ENCODE data around the gene PSME3IP1.
"Not testable (repeated sequence)": the region's sequence is repeated elsewhere in the genome, so short reads cannot be mapped to it uniquely, and the experiment has no call there.

PSME3IP1 gene

DNA sequence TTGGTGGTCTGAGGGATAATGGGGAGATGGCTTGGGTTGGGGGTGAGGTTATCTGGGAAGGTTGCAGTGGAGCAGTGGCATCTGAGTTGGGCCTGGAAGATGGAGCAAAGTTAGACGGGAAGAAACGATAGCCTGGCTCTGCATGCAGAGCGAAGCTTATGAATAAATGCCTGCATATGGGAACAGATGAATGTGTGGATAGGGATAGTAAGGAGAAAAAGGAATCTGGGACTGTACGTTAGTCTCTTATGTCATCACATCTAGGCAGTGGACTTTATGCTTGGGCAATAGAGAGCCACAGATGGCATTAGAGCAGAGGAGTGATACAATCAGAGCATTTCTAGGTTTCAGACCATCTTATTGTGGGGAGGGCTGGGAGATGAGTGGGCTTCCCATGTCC lies 60.5 kb downstream of the PSME3IP1 start:
- DNase-seq (ENCODE audit: low read depth, low spot score): no peak

DNA sequence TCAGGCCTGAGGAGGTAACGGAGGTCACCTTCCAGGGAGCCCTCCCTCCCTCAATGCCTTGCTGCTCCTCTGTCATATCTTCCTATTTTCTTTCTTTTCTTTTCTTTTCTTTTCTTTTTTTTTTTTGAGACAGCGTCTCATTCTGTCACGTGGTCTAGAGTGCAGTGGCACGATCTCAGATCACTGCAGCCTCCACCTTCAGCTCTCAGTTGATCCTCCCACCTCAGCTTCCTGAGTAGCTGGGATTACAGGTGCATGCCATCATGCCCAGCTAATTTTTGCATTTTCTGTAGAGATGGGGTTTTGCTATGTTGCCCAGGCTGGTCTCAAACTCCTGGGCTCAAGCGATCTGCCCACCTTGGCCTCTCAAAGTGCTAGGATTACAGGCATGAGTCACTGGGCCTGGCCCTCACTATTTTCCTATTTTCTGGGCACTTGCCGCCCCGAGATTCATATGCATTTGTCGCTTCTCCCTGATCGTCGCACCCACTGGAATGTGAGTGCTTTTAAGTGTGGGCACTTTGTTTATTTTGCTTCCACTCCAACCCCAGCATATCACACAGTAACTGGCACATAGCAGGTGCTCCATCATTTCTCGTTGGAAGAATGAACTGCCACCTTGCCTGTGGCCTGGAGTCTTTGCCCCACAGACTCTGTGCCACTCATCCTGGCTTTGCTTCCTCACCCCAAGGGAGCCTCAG lies 61.7 kb downstream of the PSME3IP1 start:
- DNase-seq (ENCODE audit: low read depth, low spot score): no peak

DNA sequence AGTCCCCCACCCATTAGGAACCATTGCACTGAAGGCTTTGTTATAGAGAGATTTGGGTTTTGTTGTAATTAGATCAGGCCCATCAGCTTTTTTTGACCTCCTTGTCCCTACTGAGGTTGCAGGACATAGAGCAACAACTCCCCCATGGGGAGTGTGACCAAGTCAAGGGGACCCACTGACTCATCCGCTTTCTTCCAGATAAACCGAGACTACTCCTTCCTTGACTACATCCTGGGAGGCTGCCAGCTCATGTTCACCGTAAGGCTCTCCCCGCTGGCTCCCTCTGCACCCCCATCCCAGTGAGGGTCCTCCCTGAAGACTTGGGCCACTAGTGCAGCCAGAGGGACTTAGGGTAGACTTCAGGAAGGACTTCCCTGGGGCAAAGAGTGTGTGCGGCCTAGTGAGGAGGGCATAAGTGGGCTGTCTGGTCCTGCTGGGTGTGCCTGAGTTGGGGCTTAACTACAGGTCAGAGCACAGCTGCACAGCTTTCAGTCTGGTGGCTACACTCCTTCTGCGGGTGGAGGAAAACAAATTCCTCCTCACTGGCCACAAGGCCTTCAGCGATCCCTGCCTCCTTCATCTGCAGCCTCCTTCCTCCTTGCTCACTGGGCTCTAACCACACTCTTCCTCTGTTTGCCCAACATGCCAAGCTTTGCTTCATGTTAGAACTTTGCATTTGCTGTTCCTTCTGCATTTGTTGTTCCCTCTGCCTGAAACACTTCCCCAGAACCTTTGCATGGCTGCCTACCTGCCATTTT lies 62.4 kb downstream of the PSME3IP1 start:
- no peak for DNase-seq (ENCODE audit: low read depth, low spot score)

DNA sequence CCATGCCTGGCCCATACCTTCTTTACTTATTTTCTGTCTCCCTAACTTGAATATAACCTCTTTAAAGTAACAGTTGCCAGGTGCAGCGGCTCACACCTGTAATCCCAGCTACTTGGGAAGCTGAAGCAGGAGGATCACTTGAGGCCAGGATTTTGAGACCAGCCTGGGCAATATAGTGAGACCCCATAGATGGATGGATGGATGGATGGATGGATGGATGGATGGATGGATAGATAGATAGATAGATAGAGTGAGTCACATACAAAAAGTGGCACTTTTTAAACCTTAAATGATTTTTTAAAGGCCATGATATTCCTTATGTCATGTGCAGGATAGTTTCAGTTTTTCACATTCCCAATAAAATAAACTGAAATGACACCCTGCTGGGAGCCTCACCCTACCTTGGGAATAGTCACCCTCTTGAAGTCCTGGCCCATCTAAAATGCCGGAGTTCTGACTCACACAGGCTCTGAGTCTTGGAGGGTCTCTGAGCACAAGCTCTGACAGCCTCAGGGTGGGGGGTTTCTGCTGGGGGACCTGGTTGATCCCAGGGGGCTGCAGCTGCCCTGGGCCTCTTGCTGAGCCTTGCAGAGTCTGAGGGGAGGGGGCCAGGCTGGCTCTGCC lies 67.3 kb downstream of the PSME3IP1 start:
- no peak for DNase-seq (ENCODE audit: low read depth, low spot score)

DNA sequence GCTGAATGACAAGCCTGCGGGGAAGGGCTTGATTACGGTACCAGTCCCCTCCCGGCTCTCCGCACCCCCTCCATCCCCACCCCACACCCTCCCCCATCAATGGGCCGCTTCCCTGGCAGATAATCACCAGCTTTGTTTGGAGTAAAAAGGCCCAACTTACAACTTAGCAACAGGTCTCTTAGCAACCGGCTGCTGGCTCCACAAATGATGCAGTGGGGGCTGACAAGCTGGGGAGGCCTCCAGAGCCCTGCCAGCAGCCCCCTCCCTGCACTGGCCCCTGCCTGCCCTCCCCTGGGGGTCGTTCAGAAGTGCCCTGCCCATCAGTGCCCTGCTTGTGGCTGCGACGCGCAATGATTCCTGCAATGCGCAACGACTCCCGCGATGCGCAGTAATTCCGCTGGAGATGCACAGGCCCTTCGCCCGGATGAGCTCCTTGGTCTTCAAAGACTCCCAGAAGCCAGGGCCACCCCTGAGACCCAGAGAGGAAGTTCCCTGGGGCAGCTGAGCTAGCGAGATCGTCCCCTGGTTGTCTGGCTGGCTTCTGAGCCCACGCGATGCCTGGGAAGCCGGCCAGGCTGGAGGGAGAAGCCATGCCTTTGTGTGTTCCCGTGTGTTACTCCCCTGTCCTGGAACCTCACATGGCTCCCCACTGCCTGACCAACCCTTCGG lies 70.2 kb downstream of the PSME3IP1 start:
- DNase-seq (ENCODE audit: low read depth, low spot score): no peak

DNA sequence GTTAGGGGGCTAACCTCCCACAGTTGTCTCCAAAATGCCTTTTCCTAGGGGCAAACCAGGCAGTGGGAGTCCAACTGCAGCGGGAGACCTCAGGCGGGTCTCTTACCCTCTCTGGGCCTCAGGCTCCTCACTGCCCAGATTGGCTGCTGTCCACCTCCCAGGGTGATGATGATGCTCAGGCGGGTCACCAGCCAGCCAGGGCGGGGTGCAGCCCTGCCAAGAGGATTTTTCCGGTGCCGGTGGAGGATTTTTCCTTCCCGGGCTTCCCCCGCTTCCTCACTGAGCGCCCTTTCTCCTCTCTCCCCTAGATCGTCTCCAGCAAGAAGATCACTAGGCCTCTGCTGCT lies 70.7 kb downstream of the PSME3IP1 start:
- DNase-seq (ENCODE audit: low read depth, low spot score): no peak

DNA sequence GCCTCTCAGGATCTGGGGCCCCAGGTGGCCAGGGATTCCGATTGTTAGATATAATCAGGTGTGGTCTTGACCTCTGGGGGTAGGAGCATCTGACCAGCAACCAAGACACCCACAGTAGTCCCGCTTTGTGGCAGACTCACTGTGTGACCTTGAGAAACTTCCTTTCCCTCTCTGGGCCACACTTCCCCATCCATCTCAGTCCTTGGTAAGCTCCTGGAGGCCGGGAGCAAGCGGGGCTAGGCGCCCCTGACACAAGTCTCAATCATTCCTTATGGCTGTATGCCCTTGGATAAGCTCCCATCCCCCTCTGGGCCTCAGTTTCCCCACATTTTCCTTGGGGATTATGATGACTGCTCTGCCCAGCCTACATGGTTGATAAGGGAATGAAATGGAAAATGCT lies 72.2 kb downstream of the PSME3IP1 start:
- DNase-seq (ENCODE audit: low read depth, low spot score): no peak

DNA sequence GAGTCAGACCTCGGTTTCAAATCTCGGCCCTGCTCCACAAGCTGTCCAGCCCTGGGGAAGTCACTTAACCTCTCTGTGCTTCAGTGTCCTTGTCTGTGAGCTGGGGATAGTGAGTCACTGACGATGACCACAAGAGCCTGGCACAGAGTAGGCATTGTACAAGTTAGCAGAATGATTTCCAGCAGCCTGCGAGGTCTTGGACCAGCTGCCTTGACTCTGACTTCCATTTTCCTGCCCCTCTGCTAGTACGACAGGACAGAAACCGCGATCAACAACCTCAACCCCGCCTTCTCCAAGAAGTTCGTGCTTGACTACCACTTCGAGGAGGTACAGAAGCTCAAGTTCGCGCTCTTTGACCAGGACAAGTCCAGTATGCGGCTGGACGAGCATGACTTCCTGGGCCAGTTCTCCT lies 72.8 kb downstream of the PSME3IP1 start:
- DNase-seq (ENCODE audit: low read depth, low spot score): no peak

DNA sequence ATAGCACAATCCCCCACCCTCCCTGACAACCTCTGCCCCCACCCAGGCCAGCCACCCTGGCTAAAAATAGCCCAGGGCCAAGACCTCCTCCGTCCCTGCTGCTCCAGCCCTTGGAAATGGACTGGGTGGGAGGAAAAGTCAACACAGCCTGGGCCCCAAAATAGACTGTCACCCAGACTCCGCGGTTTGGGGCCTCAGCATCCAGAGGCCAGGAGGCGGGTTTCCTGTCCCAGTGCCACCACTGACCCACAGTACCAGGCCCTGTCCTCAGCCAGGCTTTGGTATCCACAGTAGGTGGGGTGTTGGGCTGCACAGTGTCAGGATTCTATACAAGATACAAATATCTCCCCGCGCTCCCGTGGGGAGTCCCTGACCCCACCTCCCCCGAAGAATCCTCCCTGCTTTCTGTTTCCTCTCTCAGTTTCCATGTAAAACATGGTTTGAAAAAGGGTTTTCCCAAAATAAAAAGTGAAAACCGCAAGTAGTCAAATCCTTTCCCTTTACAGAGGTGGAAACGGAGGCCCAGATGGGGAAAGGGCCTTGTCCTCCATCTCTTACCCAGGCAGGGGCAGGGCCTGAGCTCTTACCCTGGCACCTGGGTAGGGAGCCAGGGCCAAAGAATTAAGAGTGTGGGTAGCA lies 73.3 kb downstream of the PSME3IP1 start:
- no peak for DNase-seq (ENCODE audit: low read depth, low spot score)

DNA sequence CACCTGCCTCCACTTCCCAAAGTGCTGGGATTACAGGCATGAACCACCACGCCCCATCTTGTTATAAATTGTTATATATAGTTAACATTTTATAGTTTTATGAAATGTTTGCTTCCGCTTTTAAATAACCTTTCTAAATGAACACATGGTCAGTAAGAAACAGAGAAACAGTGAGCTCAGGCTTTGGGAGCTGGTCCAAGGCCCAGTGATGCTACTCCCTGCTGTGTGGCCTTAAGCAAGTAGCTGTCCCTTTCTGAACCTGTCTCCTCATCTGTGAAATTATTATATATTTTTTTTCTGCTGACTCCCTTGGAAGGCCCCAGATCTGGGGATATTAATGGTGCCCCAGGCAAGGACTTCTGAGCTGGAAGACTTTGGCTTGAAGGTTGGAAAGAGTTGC lies 74.4 kb downstream of the PSME3IP1 start:
- DNase-seq (ENCODE audit: low read depth, low spot score): no peak

DNA sequence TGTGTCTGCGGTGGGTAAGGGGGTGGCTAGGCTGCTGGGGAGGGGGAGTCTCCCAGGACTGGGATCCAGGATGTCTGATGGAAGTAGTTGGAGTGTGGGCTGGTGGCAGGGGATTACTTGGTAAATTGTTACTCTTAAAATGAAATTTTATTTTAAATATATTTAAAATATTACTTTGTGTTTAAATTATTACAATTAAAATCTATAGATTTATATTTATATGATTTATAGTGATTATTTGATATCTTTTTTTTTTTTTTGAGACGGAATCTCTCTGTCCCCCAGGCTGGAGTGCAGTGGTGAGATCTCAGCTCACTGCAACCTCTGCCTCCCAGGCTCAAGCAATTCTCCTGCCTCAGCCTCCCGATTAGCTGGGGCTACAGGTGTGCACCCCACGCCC lies 74.9 kb downstream of the PSME3IP1 start:
- no peak for DNase-seq (ENCODE audit: low read depth, low spot score)

DNA sequence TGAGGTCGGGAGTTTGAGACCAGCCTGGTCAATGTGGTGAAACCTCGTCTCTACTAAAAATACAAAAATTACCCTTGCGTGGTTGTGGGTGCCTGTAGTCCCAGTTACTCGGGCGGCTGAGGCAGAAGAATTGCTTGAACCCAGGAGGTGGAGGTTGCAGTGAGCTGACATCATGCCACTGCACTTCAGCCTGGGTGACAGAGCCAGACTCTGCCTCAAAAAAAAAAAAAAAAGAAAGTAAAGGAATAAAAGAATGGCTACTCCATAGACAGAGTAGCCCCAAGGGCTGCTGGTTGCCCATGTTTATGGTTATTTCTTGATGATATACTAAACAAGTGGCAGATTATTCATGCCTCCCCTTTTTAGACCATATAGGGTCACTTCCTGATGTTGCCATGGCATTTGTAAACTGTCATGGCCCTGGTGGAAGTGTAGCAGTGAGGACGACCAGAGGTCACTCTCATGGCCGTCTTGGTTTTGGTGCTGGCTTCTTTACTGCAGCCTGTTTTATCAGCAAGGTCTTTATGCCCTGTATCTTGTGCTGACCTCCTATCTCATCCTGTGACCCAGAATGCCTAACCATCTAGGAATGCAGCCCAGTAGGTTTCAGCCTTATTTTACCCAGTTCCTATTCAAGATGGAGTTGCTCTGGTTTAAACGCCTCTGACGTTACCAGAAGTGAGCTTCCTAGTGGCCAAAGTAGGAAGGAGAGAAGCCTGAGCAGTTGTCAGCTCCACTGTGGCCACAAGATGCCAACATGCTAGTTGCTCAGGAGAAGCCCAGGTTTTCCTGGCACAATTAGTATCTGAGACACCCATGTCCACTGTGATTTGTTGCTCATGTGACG lies 76.4 kb downstream of the PSME3IP1 start:
- not testable (repeated sequence) for DNase-seq (ENCODE audit: low read depth, low spot score)

DNA sequence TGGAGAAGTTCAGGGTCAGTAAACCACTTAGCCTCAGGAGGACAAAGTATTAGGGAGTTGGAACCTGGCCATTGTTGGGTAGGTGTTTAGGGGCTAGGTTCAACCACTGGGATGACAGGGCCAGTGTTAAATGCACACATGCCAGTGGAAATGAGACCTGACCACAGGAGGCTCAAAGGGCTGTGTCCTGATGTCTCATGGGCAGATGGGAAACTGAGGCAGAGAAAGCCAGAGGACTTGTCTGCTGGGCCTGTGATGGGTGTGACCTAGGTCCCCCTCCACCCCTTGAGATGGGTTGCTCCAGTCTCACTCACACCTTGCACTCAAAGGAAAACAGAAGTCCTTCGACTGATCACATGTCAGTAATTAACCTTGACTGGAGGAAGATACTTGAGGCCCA lies 77.4 kb downstream of the PSME3IP1 start:
- no peak for DNase-seq (ENCODE audit: low read depth, low spot score)

DNA sequence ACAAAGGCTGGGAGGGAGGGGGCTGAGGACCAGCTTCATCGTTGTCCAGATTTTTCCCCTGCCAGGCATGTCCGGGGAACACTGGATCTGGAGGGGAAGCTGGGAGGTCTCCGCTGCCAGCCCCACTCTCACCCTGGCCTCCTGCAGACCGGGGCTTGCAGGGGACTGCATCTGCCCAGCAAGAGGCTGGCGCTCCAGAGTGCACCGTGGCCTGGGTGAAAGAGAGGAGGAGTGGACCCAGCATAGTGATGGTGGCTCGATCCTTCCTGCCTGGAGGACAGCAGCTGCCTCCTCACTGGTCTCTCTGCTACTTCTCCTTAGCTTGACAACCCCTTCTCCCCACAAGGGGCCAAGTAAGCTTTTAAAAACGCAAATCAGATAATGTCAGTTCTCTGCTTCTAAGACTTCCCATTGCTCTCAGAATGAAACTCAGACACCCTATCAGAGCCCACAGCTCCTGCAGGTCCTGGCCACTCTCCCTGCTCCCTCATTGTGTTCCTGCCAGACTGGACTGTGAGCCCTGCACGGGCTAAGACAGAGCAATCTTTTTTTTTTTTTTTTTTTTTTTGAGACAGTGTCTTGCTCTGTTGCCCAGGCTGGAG lies 78.4 kb downstream of the PSME3IP1 start:
- no peak for DNase-seq (ENCODE audit: low read depth, low spot score)

DNA sequence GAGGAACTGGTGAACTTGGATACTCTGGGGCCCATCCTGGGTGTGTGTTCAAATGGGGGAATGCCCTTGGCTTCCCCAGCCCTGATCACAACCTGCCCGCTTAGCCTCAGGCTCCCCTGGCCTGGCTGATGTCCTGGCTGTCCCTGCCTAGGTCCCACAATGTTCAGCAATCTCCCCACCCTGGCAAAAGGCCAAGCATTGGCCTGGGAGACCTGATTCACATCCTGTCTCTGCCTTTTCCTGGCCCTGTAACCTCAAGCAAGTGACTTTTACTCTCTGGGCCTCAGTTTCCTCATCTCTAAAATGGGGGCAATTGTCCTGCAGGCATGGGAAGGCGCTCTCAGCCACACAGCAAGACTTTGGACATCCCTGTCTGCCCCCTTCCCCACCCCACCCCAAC lies 79.1 kb downstream of the PSME3IP1 start:
- DNase-seq (ENCODE audit: low read depth, low spot score): no peak

DNA sequence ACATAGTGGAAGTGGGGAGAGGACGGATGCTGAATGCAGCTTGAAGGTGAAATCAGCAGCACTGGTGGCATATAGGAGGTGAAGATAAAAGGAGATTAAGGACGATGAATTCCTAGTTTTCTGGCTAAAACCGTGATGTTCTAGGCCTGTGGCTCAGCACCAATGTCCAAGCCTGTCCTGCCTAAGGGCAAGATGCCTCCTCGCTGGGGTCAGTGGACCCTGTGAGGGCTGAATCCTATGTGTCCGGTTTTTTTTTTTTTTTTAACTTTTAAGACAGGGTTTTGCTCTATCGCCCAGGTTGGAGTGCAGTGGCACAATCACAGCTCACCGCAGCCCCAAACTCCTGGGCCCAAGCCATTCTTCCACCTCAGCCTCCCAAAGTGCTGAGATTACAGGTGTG lies 80.7 kb downstream of the PSME3IP1 start:
- no peak for DNase-seq (ENCODE audit: low read depth, low spot score)

DNA sequence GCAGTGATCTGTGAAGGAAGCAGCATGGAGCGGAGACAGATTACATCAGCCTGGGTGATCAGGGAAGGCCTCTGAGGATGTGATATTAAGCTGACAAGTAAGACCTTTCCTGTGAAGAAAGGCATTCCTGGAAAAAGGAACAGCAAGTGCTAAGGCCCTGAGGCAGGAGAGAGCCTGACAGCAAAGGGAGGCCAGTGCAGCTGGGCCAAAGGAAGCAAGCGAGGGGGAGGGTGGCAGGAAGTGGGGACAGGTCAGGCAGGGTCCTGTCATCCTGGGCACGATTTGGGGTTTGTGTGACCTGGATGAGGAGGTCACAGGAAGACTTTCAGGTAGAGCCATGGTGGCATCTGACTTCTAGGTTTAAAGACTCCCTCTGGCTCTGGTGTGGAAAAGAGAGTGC lies 81.1 kb downstream of the PSME3IP1 start:
- DNase-seq (ENCODE audit: low read depth, low spot score): no peak

DNA sequence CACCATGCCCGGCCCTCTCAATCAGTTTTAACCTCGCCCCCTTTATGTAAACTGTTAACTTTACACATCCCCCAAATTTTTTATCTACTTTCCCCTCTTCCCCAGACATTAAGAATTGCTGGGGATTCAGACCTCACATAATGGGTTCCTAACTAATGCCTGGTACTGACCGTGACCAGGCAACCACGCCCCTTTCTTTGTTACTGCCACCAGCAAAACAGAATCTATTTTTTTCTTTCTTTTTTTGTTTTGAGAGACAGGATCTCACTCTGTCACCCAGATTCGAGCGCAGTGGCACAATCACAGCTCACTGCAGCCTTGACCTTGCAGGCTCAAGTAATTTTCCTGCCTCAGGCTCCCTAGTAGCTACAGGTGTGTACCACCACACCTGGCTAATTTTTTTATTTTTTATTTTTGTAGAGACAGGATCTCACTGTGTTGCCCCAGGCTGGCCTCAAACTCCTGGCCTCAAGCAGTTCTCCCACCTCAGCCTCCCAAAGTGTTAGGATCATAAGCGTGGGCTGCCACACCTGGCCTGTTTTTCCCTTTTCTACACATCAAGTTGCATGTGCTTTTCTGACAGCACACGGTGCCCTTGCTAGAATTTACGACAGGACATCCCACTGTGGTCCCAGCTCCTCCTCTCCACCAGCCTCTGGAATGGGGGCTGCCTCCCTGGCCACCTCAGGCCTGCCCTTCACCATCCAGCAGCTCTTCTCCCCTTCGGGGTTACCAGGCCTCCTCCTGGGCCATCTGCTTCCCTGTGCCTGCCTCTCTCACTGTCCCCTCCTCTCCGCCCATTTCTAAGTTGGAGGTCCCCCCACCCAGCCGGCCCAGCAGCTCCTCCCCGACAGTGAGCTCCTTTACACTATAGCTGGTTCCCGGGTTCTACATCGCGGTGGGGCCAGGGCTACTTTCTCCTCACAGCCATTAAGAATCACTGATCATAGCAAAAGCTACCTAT lies 82.7 kb downstream of the PSME3IP1 start:
- no peak for DNase-seq (ENCODE audit: low read depth, low spot score)
